ENCODE results near the gene PSMG2.

- TF ChIP-seq, protein P1, sequence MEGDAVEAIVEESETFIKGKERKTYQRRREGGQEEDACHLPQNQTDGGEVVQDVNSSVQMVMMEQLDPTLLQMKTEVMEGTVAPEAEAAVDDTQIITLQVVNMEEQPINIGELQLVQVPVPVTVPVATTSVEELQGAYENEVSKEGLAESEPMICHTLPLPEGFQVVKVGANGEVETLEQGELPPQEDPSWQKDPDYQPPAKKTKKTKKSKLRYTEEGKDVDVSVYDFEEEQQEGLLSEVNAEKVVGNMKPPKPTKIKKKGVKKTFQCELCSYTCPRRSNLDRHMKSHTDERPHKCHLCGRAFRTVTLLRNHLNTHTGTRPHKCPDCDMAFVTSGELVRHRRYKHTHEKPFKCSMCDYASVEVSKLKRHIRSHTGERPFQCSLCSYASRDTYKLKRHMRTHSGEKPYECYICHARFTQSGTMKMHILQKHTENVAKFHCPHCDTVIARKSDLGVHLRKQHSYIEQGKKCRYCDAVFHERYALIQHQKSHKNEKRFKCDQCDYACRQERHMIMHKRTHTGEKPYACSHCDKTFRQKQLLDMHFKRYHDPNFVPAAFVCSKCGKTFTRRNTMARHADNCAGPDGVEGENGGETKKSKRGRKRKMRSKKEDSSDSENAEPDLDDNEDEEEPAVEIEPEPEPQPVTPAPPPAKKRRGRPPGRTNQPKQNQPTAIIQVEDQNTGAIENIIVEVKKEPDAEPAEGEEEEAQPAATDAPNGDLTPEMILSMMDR (IDR thresholded peaks at IDR 0.05), result no peak
- no peak for TF ChIP-seq POLR2A (IDR thresholded peaks at IDR 0.05; ENCODE audit: low read depth)
Observed at GRCh38 chr18:12737243-12737902, 34.5 kb downstream of the PSMG2 start.
